Eye (tissue), 1 donor: ENCODE data around the gene AJUBA.
"Not testable (repeated sequence)": the region's sequence is repeated elsewhere in the genome, so short reads cannot be mapped to it uniquely, and the experiment has no call there.

Experiments used
- DNase-seq: peaks from one replicate; pipeline ENCODE4 v3.0.0-alpha.2; 2015

Gene AJUBA

GRCh38 chr14:23005451-23006187, 23.3 kb upstream of the AJUBA start:
- DNase-seq, result no peak

- not testable (repeated sequence) for DNase-seq
These were observed 21.9 kb upstream of the AJUBA start for GRCh38 chr14:23004274-23004673.

DNA sequence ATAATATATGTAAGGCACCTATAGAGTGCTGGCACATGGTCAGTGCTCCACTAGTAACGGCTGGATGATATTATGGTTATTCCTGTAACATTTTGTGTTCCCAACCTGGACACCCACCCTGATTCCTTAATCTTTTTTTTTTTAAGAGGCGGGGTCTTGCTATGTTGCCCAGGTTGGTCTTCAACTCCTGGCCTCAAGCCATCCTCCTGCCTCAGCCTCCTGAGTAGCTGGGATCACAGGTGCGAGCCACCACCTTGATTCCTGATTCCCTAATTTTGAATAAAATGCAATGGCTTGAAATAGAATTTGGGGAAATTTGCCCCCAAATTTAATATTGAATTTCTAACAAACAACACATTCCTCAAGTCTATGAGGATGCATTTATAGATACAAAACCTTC, 20.2 kb upstream of the AJUBA start:
- no peak for DNase-seq

- no peak for DNase-seq
These were observed 18.5 kb upstream of the AJUBA start for GRCh38 chr14:23000860-23001259.

- DNase-seq, result no peak
These were observed 16.1 kb upstream of the AJUBA start for GRCh38 chr14:22998329-22999012.

DNA sequence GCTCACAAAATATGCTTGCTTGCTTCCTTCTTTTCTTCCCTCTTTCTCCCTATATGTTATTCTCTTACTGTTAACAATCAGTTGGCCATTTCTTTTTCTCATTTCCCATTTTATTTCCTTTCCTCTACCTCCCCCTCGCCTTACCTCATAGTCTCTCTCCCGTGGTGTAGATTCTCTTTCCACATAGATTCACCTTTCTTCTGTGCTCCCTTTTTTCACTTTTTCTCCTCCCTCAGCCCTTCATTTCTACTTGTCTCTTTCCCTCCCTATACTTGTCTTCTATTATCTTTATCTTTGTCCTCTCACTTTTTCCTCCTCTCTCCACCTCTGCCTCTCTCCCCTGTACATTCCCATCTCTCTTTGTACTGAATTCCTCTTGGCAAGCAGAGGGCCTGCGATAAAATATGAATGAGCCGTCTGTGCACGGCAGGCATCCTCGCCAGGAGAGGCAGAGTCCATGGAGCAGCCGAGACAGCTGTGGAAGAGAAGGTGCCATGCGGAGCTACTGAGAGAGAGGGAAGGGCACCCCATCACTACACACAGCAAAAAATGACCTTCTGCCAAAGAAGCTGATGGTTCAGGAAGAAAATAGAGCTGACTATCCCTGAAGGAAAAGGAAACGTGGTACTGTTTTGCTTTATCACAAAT, 15.4 kb upstream of the AJUBA start:
- DNase-seq, result peak; percentile 51

GRCh38 chr14:22996768-22997654, 14.7 kb upstream of the AJUBA start:
- DNase-seq, result no peak

DNA sequence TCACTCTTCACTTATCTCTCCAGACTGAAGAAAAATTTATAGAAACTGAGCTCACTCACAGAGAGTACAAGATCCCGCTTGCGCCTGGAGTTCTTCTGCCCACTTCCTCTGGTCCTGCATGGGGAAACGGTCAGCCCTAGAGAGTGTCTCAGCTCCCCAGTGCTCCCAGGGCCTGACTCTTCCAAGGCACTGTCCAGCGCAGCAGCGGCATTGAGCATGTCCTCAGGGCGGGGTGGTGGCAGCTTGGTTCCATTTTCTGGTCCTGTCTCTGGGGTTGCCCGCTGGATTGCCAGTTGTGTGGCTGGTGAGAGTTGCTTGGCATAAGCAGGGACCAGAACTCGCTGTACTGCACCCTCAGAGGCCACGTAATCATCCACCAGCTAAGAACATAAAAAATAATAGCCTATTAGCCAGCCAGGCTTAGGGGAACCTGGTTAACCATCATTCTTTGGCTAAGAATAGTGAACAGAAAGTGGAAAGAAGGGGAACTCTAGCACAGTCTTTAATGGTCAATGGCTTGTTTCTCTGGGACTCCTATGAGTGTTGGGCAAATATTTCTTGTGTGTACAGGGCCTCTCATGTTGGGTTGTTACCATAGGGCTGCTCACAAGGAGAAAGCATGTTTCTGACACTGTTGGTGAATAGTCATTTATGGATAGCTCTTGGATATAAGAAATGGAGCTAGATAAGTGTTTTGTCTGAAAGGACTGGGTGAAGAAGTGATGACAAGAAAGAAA, 13.7 kb upstream of the AJUBA start:
- DNase-seq, result no peak

- peak; percentile 74 for DNase-seq
These were observed 12.5 kb upstream of the AJUBA start for GRCh38 chr14:22994762-22995275.

DNA sequence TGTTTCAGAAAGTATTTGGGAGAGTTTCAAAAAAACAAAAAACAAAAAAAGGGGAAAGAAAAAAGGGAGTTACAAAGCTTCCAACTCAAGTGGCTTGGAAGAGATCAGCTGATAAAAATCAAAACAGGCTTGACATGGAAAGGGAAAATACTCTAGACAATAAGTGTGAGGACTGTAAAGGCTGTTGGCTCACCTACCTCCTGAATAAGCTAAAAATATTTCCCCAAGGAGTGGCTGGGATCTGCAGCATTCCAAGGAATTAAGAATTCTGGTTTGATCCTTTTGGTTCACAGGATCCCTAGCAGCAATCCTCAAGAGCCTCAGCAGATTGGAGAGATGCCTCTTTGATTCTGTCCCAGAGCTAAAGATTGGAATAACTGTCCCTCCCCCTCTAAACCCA, 11.2 kb upstream of the AJUBA start:
- no peak for DNase-seq

DNA sequence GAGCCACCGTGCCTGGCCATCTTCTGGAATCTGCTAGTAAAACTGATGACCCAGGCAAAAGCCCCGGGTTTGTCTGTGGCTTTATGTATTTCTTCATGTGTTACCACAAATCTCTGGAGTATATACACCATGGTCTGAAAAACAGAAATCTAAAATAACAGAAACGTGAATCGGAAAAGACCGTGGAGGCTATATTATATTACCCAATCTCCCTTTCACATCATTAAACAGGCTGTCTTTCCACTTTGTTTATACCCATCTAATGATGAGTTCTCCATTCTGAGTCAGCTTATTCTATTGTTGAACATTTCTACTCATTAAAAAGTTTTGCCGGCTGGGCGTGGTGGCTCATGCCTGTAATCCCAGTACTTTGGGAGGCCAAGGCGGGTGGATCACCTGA, 9.5 kb upstream of the AJUBA start:
- DNase-seq, result no peak

DNA sequence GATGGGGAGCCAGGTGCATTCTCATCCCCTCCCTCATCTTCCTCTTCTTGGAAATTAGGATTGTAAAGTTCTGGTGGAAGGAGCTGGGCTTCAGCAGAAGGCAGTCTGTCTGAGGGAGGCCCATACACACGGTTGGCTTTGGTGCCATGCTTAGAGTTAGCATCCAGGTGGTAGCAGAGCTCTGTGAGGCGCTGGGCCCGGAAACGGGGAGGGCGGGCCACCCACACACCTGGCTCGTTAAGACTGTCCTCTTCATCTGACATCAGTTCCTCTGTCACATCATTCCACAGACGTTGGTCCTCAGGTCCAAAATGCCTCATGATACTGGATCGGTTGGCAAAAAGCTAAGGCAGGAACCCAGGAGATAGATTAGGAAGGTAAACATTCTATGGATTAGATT, 4.9 kb upstream of the AJUBA start:
- DNase-seq, result no peak

- DNase-seq, result peak; percentile 96
These were observed 4.2 kb upstream of the AJUBA start for GRCh38 chr14:22986508-22987054.

DNA sequence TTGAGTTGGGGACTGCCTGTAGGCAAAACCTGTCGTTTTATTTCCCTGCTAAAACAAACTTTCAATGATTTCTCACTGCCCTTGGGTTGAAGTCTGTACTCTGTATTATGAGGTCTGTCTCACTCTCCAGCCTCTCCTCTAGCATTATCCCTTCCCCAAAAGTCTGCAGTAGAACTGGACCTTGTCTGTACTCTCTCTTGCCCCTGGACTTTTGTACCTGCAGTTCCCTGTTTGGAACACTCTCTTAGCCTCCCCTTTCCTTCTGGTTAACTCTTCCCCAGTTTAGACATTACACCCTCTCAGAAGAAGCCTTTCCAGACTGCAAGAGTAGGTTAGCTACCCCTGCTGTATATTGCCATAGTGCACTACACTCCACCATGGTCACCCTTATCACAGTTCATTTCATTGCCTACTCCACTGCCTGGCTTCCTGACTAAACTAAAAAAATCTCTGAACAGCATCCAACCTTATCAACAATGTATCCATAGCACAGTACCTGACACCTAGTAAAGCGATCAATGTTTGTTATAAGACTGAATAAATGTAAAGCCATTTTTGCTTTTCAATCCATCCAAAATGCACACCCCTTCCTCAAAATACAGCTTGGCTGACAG, 3.6 kb upstream of the AJUBA start:
- DNase-seq, result no peak

DNA sequence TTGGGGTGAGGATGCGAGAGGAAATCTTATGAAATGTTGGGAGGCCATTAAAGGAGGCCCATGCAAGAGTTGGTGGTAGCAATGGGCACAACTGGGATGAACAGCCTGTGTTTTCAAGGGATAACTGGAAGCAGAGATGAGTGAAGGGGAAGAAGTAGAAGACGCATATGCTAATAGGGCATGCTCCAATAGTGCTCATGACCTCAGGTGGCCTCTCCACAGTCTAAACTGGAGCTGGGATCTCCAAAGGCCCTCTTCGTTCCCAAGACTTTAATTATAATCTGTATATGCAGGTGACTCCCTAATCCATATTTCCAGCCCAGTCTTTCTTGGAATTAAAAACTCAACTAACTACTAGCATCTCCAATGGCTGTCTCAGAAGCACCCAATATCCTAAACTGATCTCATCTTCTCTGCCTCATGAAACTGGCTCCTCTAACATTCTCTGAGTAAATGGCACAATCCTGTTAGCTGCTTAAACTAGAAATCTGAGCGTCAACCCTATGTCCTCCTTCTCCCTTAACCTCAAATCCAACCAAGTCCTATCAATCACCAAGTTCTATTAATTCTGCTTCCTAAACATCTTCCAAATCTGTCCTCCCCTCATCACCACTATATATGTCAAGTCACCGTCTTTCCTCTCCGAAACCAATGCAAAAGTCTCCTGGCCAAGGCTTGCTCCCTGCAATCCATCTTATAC, 2.8 kb upstream of the AJUBA start:
- DNase-seq, result no peak

DNA sequence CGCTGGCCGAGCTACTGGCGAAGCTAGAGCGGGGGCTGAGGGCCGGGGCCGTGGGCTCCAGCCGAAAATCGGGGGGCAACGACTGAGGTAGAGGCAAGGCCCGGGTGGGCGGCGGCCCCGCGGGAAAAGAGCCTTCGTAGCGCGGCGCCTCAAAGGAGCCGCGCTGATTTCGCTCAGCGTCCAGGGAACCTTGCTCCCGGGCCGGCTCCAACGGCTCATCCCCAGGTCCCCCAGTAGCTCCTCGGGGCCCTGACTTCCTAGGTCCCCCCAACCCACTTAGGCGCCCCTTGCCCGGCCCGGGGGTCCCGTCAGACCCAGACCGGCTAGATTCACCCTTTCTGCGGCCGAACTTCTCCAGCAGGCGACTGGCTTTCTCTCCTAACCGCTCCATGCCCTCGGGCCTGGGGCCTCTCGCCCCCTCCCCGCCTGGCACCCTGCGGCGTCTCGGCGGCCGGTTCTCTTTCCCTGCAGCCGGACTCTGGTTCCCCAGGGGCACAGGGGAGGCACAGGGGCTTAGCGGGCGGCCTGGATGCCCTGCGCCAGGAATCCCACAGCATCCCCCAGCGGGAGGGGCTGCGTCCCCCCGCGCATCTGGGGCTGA, 375 bp downstream of the AJUBA start:
- no peak for DNase-seq

DNA sequence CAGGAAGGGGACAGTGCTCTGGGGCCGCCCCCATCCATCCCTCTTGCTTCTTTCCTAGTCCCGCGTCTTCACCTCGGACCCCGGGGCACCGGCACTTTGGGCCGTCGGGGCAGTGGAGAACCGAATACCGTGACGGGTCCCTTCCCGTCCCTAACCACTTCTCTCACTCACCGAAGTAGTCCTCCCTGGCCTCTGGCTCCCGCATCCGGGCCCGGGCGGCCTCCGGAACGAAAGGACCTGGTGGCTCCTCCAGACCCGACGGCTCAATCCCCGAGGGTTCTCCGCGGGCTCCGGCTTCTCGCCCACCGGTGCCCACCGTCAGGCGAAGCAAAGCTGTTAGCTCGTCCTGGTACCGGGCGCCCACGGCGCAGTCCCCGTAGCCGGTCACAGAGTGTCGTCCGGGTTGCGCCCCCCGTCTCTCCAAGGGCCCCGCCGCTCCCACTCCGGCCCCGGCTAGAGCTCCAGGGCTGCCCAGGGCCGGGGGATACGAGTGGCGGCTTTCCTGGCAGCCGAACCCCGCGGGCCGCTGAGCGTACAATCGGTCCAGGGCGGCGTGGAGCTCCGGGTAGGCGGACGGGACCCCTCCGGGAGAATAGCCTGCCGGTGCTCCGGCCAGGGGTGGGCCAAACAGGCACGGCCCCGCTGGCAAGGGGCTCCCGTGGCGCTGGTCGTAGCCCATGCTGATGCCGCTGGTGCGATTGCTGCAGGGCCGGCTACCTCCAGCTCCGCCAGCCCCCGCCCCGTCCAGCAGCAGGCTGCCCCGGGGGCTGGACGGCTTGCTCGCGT, 1.1 kb downstream of the AJUBA start:
- peak; percentile 67 for DNase-seq

GRCh38 chr14:22980672-22981089, 1.7 kb downstream of the AJUBA start:
- DNase-seq, result peak; percentile 84

DNA sequence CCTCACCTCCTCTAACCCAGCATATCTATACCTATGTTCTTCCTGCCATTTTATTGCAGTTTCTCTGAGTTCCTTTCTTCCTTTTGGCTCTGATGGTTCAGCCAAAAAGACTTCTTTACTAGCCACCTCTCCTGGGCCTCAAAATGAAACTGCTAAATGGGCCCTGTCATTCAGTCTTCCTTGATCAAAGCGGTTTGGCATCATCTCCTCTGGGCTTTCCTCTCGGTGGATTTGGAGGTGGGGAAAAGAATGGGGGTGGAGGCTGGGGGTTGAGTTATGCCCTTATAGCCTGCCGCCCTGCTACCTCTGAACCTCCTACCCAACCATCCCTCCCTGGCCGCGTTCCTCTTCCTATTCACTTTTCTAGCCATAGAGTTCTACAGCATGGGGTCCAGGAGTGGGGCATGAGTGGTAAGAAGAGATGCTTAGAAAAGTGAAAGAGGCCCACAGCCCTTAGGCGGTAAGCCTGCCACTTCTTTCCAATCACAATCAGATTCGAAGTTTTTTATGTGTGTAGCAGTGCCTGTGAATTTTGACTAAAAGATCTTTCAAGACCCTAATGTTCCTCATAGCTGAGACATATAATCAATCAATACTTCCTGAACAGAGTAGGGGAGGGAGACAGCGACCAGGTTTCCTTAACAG, 2.5 kb downstream of the AJUBA start:
- peak; percentile 54 for DNase-seq
